ENCODE data around the gene ARHGEF17. TPM values are rescaled to one million over a fixed set of nuclear protein-coding genes. Genes with fewer than 3 reads are reported as not detected.

ARHGEF17 gene
- total and polyA plus RNA-seq, 2 experiments from 2014 or later: 30.2 to 35.6 TPM

DNA sequence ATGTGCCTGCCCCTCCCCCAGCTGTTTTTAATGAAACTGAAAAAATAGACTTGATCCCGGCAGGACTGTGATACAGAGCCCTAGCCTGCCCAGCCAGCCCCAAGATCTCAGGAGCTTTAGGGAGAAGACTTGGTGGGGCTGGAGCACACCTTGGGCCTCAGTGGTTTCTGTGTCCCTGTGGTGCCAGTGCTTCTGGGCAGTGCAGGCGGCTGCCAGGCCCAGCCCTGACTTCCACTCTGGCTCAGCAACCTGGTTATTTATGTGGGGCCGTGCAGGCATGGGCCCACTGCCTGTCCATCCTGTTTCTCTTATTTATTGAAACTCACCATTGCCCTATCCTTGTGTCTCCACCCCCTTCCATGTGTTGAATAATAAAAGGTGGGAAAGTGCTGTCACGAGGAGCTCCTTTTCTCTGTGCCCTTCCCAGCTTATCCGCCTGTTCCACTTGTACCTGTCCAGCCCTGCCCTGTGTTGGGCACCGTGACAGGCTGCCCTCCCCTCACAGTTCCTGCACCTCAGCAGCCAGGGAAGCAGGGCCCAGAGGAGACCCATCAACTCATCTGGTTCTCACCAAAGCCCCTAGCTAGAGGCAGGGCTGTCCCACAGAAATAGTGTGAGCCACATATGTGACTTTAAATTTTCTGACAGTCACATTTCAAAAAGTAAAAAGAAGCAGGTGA, 88.3 kb downstream of the ARHGEF17 start:
- H3K27me3 ChIP-seq: no peaks in the 10 kb centered on the region
- no peak overlapping the region for H2AFZ ChIP-seq
- H3K9me3 ChIP-seq (ENCODE audit: low read depth): no peaks in the 10 kb centered on the region
- H3K9me2 ChIP-seq (replicated peaks; ENCODE audit: insufficient read depth): no peaks in the 10 kb centered on the region
- DNase-seq (ENCODE audit: low spot score): no peak
- H3K4me3 ChIP-seq: no peak overlapping the region
- H3K4me1 ChIP-seq (ENCODE audit: insufficient read depth): no peaks in the 10 kb centered on the region
- no peak overlapping the region for H3K4me2 ChIP-seq
- H4K20me1 ChIP-seq (ENCODE audit: insufficient read depth, poor library complexity, severe bottlenecking): no peaks in the 10 kb centered on the region
- TF ChIP-seq EZH2phosphoT487 (IDR thresholded peaks at IDR 0.05; ENCODE audit: low read depth, severe bottlenecking, unreplicated experiment): no peak
- no peak overlapping the region for H3K27ac ChIP-seq
- WGBS (ENCODE audit: low lambda C conversion rate, missing lambda C conversion rate): 90% methylated on average over 6 of the region's 6 CpGs
- no peaks in the 10 kb centered on the region for H3K79me2 ChIP-seq
- no peaks in the 10 kb centered on the region for H3K36me3 ChIP-seq (replicated peaks; ENCODE audit: insufficient read depth, low read depth)

DNA sequence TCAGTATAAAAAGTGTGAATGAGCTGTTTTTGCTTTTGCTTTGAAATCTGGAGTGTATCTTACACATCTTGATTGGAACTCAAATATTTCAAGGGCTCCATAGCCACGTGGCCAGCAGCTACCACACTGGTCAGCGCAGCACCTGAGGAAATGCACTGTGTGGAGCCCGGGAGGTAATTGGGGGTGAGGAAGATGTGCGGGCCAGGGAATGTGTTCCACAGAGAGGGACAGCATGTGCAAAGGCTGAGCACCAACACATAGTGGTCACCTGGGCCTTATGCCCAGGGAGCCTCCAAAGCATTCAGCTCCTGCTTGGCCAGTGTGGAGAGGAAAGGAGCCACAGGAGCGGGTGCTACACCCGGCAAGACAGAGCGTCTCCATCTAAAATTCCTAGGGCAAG, 88.9 kb downstream of the ARHGEF17 start:
- no peak overlapping the region for H2AFZ ChIP-seq
- no peaks in the 10 kb centered on the region for H3K9me2 ChIP-seq (replicated peaks; ENCODE audit: insufficient read depth)
- no peaks in the 10 kb centered on the region for H3K36me3 ChIP-seq (replicated peaks; ENCODE audit: insufficient read depth, low read depth)
- H3K4me2 ChIP-seq: no peak overlapping the region
- DNase-seq (ENCODE audit: low spot score): no peak
- no peaks in the 10 kb centered on the region for H3K79me2 ChIP-seq
- TF ChIP-seq EZH2 (IDR thresholded peaks at IDR 0.05; ENCODE audit: borderline replicate concordance): no peak
- no peak overlapping the region for H3K4me3 ChIP-seq
- WGBS (ENCODE audit: low lambda C conversion rate, missing lambda C conversion rate): 94% methylated on average over 7 of the region's 7 CpGs
- H3K27me3 ChIP-seq: no peaks in the 10 kb centered on the region
- H4K20me1 ChIP-seq (ENCODE audit: insufficient read depth, poor library complexity, severe bottlenecking): no peaks in the 10 kb centered on the region
- no peaks in the 10 kb centered on the region for H3K9me3 ChIP-seq (ENCODE audit: low read depth)
- H3K27ac ChIP-seq: no peak overlapping the region
- no peaks in the 10 kb centered on the region for H3K4me1 ChIP-seq (ENCODE audit: insufficient read depth)

DNA sequence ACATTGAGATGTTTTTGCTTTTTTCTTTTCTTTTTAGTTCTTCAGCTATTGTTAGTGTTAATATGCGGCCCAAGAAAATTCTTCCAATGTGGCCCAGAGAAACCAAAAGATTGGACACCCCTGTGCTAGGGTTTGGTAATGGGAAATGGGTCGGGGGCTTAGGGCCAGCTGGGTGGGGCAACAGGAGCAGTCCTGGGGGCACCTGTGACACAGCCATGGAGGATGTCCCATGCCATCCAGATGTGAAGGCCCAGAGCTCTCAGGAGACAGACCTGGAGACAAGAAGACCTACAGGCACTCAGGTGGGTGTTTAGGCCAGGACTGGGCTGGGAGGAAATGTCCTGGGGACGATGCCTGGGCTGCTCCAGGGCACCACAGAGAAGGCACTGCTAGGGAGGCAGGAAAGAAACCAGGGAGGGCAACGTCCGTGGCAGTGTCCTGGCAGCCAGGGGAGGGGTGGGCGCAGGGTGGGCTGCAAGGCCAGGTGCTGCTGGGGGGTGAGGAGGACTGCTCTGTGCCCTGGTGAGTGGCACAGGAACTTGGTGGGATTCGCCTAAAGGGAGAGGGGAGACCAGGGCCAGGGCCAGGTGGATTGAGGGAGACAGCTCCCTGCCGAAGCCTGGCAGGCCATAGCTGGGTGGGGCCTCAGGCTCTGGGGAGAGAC, 89.5 kb downstream of the ARHGEF17 start:
- Histone ChIP-seq H3K4me1 (ENCODE audit: insufficient read depth) (no peaks in the 10 kb centered on the region), H3K9me2 (replicated peaks; ENCODE audit: insufficient read depth) (no peaks in the 10 kb centered on the region), H2AFZ (no peak overlapping the region), H3K4me2 (no peak overlapping the region), H3K27me3 (no peaks in the 10 kb centered on the region), H3K9me3 (ENCODE audit: low read depth) (no peaks in the 10 kb centered on the region), H4K20me1 (ENCODE audit: insufficient read depth, poor library complexity, severe bottlenecking) (no peaks in the 10 kb centered on the region), H3K27ac (no peak overlapping the region), H3K4me3 (no peak overlapping the region), H3K36me3 (replicated peaks; ENCODE audit: insufficient read depth, low read depth) (no peaks in the 10 kb centered on the region), H3K79me2 (no peaks in the 10 kb centered on the region)
- WGBS (ENCODE audit: low lambda C conversion rate, missing lambda C conversion rate): 84% methylated on average over 8 of the region's 8 CpGs
- DNase-seq (ENCODE audit: low spot score): no peak
- TF ChIP-seq EZH2phosphoT487 (IDR thresholded peaks at IDR 0.05; ENCODE audit: low read depth, severe bottlenecking, unreplicated experiment) (no peak), EZH2 (IDR thresholded peaks at IDR 0.05; ENCODE audit: borderline replicate concordance) (no peak)
- TF ChIP-seq, protein P1, sequence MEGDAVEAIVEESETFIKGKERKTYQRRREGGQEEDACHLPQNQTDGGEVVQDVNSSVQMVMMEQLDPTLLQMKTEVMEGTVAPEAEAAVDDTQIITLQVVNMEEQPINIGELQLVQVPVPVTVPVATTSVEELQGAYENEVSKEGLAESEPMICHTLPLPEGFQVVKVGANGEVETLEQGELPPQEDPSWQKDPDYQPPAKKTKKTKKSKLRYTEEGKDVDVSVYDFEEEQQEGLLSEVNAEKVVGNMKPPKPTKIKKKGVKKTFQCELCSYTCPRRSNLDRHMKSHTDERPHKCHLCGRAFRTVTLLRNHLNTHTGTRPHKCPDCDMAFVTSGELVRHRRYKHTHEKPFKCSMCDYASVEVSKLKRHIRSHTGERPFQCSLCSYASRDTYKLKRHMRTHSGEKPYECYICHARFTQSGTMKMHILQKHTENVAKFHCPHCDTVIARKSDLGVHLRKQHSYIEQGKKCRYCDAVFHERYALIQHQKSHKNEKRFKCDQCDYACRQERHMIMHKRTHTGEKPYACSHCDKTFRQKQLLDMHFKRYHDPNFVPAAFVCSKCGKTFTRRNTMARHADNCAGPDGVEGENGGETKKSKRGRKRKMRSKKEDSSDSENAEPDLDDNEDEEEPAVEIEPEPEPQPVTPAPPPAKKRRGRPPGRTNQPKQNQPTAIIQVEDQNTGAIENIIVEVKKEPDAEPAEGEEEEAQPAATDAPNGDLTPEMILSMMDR (IDR thresholded peaks at IDR 0.05; ENCODE audit: poor library complexity): no peak

DNA sequence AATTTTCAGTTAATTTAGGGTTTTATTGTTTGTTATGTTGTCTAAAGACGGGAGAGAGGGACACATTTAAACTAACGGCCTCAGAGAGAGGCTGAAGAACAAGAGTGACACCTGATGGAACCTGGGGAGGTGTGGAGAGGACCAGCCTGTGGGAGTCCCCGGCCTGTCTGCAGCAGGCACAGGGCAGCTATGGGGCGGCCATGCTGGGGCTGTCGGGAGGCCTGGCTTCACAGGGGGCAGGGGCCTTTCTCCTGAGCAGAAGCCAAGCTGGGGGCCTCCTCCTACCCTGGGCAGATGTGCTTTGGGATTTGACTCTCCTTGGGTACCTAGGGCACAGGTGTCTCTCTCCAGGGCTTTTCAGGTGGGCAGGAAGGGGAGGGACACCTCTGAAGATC, 90.1 kb downstream of the ARHGEF17 start:
- H4K20me1 ChIP-seq (ENCODE audit: insufficient read depth, poor library complexity, severe bottlenecking): no peaks in the 10 kb centered on the region
- no peaks in the 10 kb centered on the region for H3K9me3 ChIP-seq (ENCODE audit: low read depth)
- H3K4me3 ChIP-seq: no peak overlapping the region
- H3K27me3 ChIP-seq: no peaks in the 10 kb centered on the region
- H3K79me2 ChIP-seq: no peaks in the 10 kb centered on the region
- H3K4me1 ChIP-seq (ENCODE audit: insufficient read depth): no peaks in the 10 kb centered on the region
- no peaks in the 10 kb centered on the region for H3K9me2 ChIP-seq (replicated peaks; ENCODE audit: insufficient read depth)
- H3K27ac ChIP-seq: no peak overlapping the region
- TF ChIP-seq EZH2 (IDR thresholded peaks at IDR 0.05; ENCODE audit: borderline replicate concordance) (no peak), EZH2phosphoT487 (IDR thresholded peaks at IDR 0.05; ENCODE audit: low read depth, severe bottlenecking, unreplicated experiment) (no peak)
- TF ChIP-seq, protein P1 (IDR thresholded peaks at IDR 0.05; ENCODE audit: poor library complexity): no peak
- no peak for DNase-seq (ENCODE audit: low spot score)
- H2AFZ ChIP-seq: no peak overlapping the region
- no peak overlapping the region for H3K4me2 ChIP-seq
- WGBS (ENCODE audit: low lambda C conversion rate, missing lambda C conversion rate): 90% methylated on average over 5 of the region's 5 CpGs
- H3K36me3 ChIP-seq (replicated peaks; ENCODE audit: insufficient read depth, low read depth): no peaks in the 10 kb centered on the region
